ENCODE measurements around the gene UPK3BL2.
"Not testable (repeated sequence)": the region's sequence is repeated elsewhere in the genome, so short reads cannot be mapped to it uniquely, and the experiment has no call there.

The UPK3BL2 gene, protein sequence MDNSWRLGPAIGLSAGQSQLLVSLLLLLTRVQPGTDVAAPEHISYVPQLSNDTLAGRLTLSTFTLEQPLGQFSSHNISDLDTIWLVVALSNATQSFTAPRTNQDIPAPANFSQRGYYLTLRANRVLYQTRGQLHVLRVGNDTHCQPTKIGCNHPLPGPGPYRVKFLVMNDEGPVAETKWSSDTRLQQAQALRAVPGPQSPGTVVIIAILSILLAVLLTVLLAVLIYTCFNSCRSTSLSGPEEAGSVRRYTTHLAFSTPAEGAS

DNA sequence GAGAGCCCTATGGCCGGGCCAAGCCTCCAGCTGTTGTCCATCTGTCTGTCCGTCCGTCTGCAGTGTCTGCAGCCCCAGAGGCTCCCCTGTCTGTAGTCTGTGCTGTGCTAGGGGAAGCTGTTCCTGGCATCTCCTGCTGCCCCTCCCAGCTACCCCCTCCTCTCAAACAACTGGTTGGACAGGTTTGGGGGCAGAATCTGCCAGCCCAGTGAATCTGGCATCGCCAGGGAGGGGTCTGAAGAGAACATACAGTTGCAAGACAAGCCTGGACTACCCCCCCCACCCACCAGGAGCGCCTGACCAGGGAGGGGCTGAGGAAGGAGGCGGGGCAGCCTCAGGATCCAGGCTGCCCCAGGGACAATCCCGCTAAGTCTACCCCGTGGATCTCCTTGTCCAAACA is at the start of gene UPK3BL2:
Gene UPK3BL2 (minus strand): TSS at position 101 of the 400 bp plus-strand sequence. CDS start 60 bp downstream, at position 41.
- not testable (repeated sequence) for H3K4me3 ChIP-seq (ENCODE audit: low read length); H3K4me1 ChIP-seq (ENCODE audit: insufficient read depth, low read length); H3K27me3 ChIP-seq (ENCODE audit: insufficient read depth, low read length); H3K36me3 ChIP-seq (ENCODE audit: insufficient read depth, low read length); H2AFZ ChIP-seq (ENCODE audit: low read depth, low read length); H3K9me3 ChIP-seq (ENCODE audit: low read length)

DNA sequence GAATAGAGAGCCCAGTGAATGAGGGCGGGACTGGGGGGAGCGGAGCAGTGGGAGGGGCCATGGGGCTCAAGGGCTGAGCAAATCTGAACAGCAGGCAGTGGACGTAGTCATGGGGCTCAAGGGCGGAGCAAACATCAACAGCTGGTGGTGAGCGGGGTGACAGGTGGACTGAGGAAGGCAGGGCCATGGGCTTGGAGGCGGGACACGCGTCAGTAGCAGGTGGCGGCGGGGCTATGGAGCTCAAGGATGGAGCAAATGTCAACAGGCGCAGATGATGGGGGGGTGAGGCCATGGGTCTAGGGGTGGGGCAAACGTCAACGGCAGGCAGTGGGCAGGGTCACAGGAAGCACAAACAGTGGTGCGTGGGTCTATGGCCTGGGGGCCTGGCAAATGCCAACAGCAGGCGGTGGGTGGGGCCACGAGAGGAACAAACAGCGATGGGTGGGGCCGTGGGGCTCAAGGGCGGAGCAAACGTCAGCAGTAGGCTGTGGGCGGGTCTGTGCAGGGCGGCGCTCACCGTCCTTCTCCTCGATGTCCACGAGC is 49.1 kb upstream of the UPK3BL2 start:
- H3K27me3 ChIP-seq (ENCODE audit: insufficient read depth, low read length); H3K36me3 ChIP-seq (ENCODE audit: insufficient read depth, low read length); H3K9me3 ChIP-seq (ENCODE audit: low read length); H2AFZ ChIP-seq (ENCODE audit: low read depth, low read length); H3K4me1 ChIP-seq (ENCODE audit: insufficient read depth, low read length); H3K4me3 ChIP-seq (ENCODE audit: low read length): not testable (repeated sequence)

DNA sequence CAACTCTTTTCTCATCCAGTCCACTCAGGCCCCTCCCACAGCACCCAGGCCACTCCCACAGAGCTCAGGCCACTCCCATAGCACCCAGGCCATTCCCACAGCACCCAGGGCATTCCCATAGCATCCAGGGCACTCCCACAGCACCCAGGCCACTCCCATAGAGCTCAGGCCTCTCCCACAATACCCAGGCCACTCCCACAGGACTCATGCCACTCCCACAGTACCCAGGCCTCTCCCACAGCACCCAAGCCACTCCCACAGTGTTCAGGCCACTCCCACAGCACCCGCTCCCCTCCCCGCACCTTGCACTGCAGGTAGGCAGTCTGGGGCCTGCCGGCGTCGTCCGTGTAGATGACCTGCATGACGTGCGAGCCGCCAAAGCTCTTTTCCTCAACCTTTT is 46.4 kb upstream of the UPK3BL2 start:
- not testable (repeated sequence) for H3K27me3 ChIP-seq (ENCODE audit: insufficient read depth, low read length); H3K9me3 ChIP-seq (ENCODE audit: low read length); H3K36me3 ChIP-seq (ENCODE audit: insufficient read depth, low read length); H3K4me1 ChIP-seq (ENCODE audit: insufficient read depth, low read length); H2AFZ ChIP-seq (ENCODE audit: low read depth, low read length); H3K4me3 ChIP-seq (ENCODE audit: low read length)

DNA sequence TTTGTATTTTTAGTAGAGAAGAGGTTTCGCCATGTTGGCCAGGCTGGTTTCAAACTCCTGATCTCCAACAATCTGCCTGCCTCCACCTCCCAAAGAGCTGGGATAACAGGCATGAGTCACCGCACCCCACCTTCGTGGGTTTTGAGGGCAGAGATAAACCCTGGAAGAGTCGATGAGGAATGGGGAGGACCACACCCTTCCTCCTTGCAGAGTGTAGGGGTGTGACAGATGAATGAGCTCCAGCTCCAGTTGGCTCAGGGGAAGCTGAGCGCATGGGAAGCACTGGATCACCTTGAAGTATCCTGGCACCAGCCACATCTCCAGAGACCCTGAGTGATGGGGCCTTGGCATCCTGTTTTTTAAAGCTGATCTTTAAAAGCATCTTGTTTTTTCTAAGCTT is 40.0 kb upstream of the UPK3BL2 start:
- not testable (repeated sequence) for H3K4me3 ChIP-seq (ENCODE audit: low read length); H3K36me3 ChIP-seq (ENCODE audit: insufficient read depth, low read length); H3K9me3 ChIP-seq (ENCODE audit: low read length); H3K27me3 ChIP-seq (ENCODE audit: insufficient read depth, low read length); H2AFZ ChIP-seq (ENCODE audit: low read depth, low read length); H3K4me1 ChIP-seq (ENCODE audit: insufficient read depth, low read length)

DNA sequence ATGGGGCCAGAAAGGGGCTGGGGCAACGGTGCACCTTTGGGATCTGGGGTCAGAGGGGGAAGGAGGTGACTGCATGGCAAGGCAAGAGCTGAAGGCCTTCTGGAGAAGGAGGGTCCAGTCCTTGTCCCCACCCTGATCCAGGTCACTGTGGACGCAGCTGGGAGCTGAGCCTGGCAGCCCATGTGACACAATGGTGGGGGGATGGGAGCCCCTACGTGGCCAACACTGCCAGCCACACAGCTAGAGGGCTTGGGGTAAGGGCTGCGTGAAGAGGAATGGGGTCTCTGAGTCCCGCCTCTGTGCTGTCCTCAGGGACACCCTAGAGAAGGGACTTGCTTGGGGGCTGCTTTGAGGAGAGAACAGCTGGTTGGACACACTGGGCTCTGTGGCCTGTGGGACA is 38.2 kb upstream of the UPK3BL2 start:
- not testable (repeated sequence) for H3K36me3 ChIP-seq (ENCODE audit: insufficient read depth, low read length); H3K4me3 ChIP-seq (ENCODE audit: low read length); H3K4me1 ChIP-seq (ENCODE audit: insufficient read depth, low read length); H2AFZ ChIP-seq (ENCODE audit: low read depth, low read length); H3K9me3 ChIP-seq (ENCODE audit: low read length); H3K27me3 ChIP-seq (ENCODE audit: insufficient read depth, low read length)

DNA sequence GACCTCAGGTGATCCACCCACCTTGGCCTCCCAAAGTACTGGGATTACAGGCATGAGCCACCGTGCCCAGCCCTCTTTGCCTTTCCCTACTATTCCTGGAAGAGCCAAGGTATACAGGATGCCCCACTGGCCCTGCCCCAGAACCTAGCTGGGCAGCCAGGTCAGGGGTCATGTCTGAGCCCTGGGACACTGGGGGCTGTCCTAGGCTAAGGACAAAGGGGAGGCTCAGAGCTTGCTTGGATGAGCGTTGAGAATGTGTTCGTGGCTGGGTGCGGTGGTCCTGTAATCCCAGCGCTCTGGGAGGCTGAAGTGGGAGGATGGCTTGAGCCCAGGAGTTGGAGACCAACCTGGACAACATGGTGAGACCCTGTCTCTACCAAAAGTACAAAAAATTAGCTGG is 35.0 kb upstream of the UPK3BL2 start:
- H3K4me3 ChIP-seq (ENCODE audit: low read length); H2AFZ ChIP-seq (ENCODE audit: low read depth, low read length); H3K4me1 ChIP-seq (ENCODE audit: insufficient read depth, low read length); H3K36me3 ChIP-seq (ENCODE audit: insufficient read depth, low read length); H3K27me3 ChIP-seq (ENCODE audit: insufficient read depth, low read length); H3K9me3 ChIP-seq (ENCODE audit: low read length): not testable (repeated sequence)

DNA sequence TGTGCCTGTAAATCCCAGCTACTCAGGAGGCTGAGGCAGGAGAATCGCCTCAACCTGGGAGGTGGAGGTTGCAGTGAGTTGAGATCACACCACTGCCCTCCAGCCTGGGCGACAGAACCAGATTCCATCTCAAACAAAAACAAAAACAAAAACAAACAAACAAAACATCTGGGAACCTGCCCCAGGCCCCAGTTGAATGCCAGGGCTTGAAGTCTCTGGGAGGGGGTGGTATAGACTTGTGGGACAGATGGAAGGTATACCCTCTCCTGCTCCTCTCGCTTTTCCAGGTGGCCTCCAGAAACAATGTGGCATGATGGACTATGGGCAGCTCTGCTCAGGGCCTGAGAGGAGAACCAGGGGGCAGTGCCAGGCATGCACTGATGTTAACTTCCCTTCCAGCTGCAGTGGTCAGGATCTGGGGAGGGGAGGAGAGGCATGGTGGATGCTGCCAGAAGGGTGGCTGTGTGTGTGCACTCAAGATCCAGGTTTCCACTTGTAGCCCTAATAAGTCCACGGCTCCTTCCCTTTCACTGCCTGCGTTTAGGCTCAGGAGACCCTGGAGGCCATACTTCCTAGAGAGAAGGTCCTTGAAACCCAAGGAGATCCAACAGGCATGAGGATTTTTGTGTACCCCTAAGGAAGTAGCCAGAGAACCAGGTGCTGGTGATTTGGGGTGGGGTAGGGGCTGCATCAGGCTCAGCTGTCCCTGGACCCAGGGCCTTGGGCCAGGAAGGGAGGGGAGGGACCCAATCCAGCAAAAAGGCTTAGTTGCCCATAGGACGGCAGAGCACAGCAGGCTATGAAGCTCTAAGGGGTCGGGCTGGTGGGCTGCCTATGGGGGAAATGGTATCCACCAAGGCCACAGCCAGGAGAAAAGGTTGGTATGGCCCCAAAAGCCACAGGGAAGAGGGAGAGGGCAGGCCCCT is 34.1 kb upstream of the UPK3BL2 start:
- H2AFZ ChIP-seq (ENCODE audit: low read depth, low read length); H3K27me3 ChIP-seq (ENCODE audit: insufficient read depth, low read length); H3K4me1 ChIP-seq (ENCODE audit: insufficient read depth, low read length); H3K9me3 ChIP-seq (ENCODE audit: low read length); H3K36me3 ChIP-seq (ENCODE audit: insufficient read depth, low read length); H3K4me3 ChIP-seq (ENCODE audit: low read length): not testable (repeated sequence)

DNA sequence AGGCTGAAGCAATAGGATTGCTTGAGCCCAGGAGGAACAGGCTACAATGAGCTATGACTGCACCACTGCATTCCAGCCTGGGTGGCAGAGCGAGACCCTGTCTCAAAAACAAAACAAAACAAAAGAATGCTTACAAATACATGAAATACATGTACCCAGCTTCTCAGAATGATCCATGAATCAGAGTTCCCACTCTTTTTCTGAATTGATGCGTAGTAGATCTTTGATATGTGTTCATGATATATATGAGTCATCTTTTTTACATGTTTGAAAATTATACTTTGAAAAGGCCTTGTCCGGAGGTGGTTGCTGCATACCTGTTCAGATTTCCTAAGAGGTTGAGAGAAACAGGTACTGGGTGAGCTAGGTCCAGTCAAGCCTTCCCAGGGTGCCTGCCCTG is 32.9 kb upstream of the UPK3BL2 start:
- H3K36me3 ChIP-seq (ENCODE audit: insufficient read depth, low read length); H3K4me3 ChIP-seq (ENCODE audit: low read length); H3K27me3 ChIP-seq (ENCODE audit: insufficient read depth, low read length); H2AFZ ChIP-seq (ENCODE audit: low read depth, low read length); H3K9me3 ChIP-seq (ENCODE audit: low read length); H3K4me1 ChIP-seq (ENCODE audit: insufficient read depth, low read length): not testable (repeated sequence)

DNA sequence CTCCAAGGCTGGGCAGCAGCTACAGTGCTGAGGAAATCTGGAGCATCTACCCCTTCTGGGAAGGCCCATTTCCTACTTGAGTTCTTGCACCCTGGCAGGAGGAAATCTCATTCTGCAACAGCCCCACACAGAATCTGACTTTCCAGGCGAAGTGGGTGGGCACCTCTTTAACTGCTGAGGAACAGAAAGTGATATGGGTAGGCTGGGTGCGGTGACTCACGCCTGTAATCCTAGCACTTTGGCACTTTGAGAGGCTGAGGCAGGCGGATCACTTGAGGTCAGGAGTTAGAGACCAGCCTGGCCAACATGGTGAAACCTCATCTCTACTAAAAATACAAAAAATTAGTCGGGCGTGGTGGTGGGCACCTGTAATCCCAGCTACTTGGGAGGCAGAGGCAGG is 31.1 kb upstream of the UPK3BL2 start:
- H3K27me3 ChIP-seq (ENCODE audit: insufficient read depth, low read length); H3K9me3 ChIP-seq (ENCODE audit: low read length); H3K4me1 ChIP-seq (ENCODE audit: insufficient read depth, low read length); H2AFZ ChIP-seq (ENCODE audit: low read depth, low read length); H3K36me3 ChIP-seq (ENCODE audit: insufficient read depth, low read length); H3K4me3 ChIP-seq (ENCODE audit: low read length): not testable (repeated sequence)

DNA sequence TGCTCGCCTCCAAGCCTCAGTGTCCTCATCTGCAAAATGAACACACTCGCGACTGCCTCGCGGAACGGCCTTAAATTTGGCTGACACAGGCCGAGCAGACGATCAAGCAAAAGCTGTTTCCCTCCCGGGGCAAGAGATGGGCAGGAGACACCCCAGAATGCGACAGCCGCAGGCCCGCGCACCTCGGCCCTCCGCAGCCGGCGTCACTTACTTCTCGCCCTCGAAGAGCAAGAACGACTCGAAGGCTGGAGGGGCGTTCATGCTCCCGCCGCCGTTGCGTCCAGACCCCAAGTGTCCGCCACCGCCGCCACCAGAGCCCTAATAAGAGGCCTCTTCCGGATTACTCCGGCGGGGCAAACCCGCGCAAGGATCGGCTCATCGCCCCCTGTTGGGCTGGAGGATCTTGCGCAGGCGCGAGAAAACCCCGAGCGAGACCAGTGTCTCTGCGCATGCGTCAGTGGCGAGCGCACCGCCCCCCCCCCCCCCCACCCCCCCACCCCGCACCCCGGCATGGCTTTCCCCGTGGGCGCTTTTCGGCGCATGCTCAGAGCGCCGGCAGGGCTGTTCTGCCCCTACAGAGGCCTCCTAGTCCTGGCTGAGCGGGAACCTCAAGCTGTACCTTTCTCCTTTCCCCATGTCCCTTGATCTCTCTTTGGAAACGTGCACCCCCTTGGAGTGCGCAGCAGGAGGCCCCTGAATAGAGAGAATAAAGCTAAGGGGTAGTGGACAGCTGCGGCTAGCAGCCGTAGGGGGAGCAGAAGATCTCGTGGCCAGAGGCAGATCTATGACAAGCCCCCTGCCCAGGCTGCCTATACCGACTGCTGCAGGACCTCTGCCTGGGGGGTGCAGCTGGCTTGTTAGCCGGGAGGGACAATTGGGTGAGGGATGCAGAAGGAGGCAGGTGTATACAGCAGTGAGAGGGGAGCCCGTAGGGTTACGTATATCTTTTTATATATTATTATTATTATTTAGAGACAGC is 29.1 kb upstream of the UPK3BL2 start, which contains the start of gene POLR2J3:
Gene POLR2J3 (minus strand): TSS at position 323 of the 979 bp plus-strand sequence. CDS start 62 bp downstream, at position 261.
- not testable (repeated sequence) for H3K9me3 ChIP-seq (ENCODE audit: low read length); H3K4me1 ChIP-seq (ENCODE audit: insufficient read depth, low read length); H3K27me3 ChIP-seq (ENCODE audit: insufficient read depth, low read length); H2AFZ ChIP-seq (ENCODE audit: low read depth, low read length); H3K36me3 ChIP-seq (ENCODE audit: insufficient read depth, low read length)
- H3K4me3 ChIP-seq (ENCODE audit: low read length): peak within 1 kb of the TSS; percentile 49

DNA sequence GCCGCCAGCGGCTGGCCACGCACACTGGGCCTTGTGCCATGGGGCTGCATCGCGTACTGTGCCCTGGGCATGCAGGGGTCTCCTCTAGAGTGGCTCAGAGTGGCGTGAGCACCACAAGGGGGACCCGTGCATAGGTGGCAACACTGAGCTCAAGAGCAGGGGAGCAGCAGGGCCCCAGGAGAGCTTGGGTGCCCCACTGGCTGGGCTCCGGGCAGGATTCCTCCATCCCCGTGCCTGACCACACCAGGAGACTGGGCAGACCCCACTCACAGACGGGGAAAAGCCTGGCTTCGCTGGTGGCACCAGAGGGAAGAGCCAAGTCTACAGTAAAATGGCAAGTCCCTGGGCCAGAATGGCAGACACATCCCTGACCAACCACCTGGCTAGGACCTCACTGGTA is 25.1 kb upstream of the UPK3BL2 start:
- not testable (repeated sequence) for H3K4me1 ChIP-seq (ENCODE audit: insufficient read depth, low read length); H3K4me3 ChIP-seq (ENCODE audit: low read length); H2AFZ ChIP-seq (ENCODE audit: low read depth, low read length); H3K36me3 ChIP-seq (ENCODE audit: insufficient read depth, low read length); H3K27me3 ChIP-seq (ENCODE audit: insufficient read depth, low read length); H3K9me3 ChIP-seq (ENCODE audit: low read length)

DNA sequence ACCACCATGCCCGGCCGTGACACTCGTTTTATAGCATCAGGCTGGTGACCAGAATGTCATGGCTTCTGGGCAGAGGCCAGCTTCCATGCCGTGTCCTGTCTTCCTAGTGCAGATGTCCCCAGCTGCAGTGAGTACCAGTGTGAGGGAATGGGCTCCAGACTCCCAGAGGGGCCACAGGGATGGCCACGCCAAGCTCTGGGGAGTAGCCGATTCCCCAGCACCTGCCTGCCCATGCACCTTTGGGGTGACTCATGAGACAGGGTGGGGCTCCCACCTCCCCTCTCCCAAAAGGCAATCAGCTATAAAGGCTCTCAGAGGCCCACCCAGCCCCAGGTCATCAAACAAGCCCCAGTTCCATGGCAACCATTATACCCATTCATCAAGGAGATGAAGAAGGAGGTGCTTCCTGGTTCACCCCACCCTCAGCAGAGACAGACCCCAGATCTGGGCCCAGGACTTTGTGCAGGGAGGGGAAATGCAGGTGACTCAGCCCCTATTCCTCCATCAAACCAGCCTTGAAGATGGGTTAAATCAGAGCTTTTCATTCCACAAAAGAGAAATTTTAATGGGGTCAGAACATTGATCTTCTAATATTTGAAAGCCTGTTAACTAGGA is 7.4 kb upstream of the UPK3BL2 start, which contains the start of gene SPDYE2:
Gene SPDYE2 (plus strand): TSS at position 419 of the 615 bp plus-strand sequence. CDS start 2,030 bp downstream, outside the sequence.
- not testable (repeated sequence) for H3K9me3 ChIP-seq (ENCODE audit: low read length); H2AFZ ChIP-seq (ENCODE audit: low read depth, low read length); H3K4me3 ChIP-seq (ENCODE audit: low read length); H3K4me1 ChIP-seq (ENCODE audit: insufficient read depth, low read length); H3K36me3 ChIP-seq (ENCODE audit: insufficient read depth, low read length); H3K27me3 ChIP-seq (ENCODE audit: insufficient read depth, low read length)
